HG03354 (cell line): Measurements from ENCODE around the gene TEP1.
"Not testable (repeated sequence)": the region's sequence is repeated elsewhere in the genome, so short reads cannot be mapped to it uniquely, and the experiment has no call there.

ENCODE experiments used
- ATAC-seq: cut with Tn5 transposase; IDR thresholded peaks from one replicate; pipeline ENCODE4 v1.9.1; 2021; ENCODE audit warnings: mild to moderate bottlenecking; ENCODE audit not compliant: unreplicated experiment, poor library complexity, severe bottlenecking

TEP1 gene

GRCh38 chr14:20397511-20397910 lies 15.8 kb downstream of the TEP1 start:
- no peak for ATAC-seq

GRCh38 chr14:20391505-20391904 lies 21.8 kb downstream of the TEP1 start:
- ATAC-seq = no peak

GRCh38 chr14:20388159-20388558 lies 25.1 kb downstream of the TEP1 start:
- no peak for ATAC-seq

GRCh38 chr14:20387576-20387975 lies 25.7 kb downstream of the TEP1 start:
- ATAC-seq = no peak

GRCh38 chr14:20386276-20386855 lies 26.9 kb downstream of the TEP1 start:
- no peak for ATAC-seq

GRCh38 chr14:20384886-20385285 lies 28.4 kb downstream of the TEP1 start:
- ATAC-seq = no peak

- no peak for ATAC-seq
Observed at GRCh38 chr14:20384321-20384720, 29.0 kb downstream of the TEP1 start.

- no peak for ATAC-seq
Observed at GRCh38 chr14:20383636-20384035, 29.7 kb downstream of the TEP1 start.

- ATAC-seq = no peak
Observed at GRCh38 chr14:20383032-20383431, 30.3 kb downstream of the TEP1 start.

- no peak for ATAC-seq
Observed at GRCh38 chr14:20382526-20382925, 30.8 kb downstream of the TEP1 start.

- ATAC-seq = no peak
Observed at GRCh38 chr14:20381341-20381740, 32.0 kb downstream of the TEP1 start.

- ATAC-seq = no peak
Observed at GRCh38 chr14:20380681-20381080, 32.6 kb downstream of the TEP1 start.

GRCh38 chr14:20379743-20380142 lies 33.6 kb downstream of the TEP1 start:
- no peak for ATAC-seq

- no peak for ATAC-seq
Observed at GRCh38 chr14:20377171-20377570, 36.1 kb downstream of the TEP1 start.

GRCh38 chr14:20376071-20376588 lies 37.2 kb downstream of the TEP1 start:
- no peak for ATAC-seq

- ATAC-seq = no peak
Observed at GRCh38 chr14:20375471-20375870, 37.8 kb downstream of the TEP1 start.

GRCh38 chr14:20372796-20373195 lies 40.5 kb downstream of the TEP1 start:
- ATAC-seq = no peak

GRCh38 chr14:20365928-20366327 lies 47.4 kb downstream of the TEP1 start:
- ATAC-seq = no peak

- ATAC-seq = not testable (repeated sequence)
Observed at GRCh38 chr14:20358474-20358873, 54.8 kb downstream of the TEP1 start.

GRCh38 chr14:20356422-20356821 lies 56.9 kb downstream of the TEP1 start:
- ATAC-seq = no peak

GRCh38 chr14:20350860-20351259 lies 62.4 kb downstream of the TEP1 start:
- ATAC-seq = no peak

GRCh38 chr14:20350282-20350681 lies 63.0 kb downstream of the TEP1 start:
- no peak for ATAC-seq
